GM23338 (cell line): ENCODE results near the gene VPS26C. TPM values are rescaled to one million over a fixed set of nuclear protein-coding genes. Genes with fewer than 3 reads are reported as not detected.

ENCODE experiments used
- ATAC-seq: fragments of 200-7000 bp; cut with Tn5 transposase; 3 replicates; pipeline ENCODE4 v1.9.1; 2020
- DNase-seq: peaks from one replicate; pipeline ENCODE4 v3.0.0-alpha.2; 2015; ENCODE audit warnings: low spot score
- H2AFZ ChIP-seq: fragments of 200-600 bp; sonication (generic); 2 replicates; pipeline ENCODE4 v1.8.0; 2016; ENCODE audit warnings: antibody characterized with exemption, mild to moderate bottlenecking, moderate library complexity
- H3F3A ChIP-seq: fragments of 200-600 bp; sonication (generic); replicated peaks from 2 replicates; pipeline ENCODE4 v1.8.0; 2017; ENCODE audit warnings: antibody characterized with exemption, mixed run types, low read depth
- H3K27ac ChIP-seq: fragments of 200-600 bp; sonication (generic); 2 replicates; pipeline ENCODE4 v1.6.1; 2016; ENCODE audit warnings: low read depth
- H3K27me3 ChIP-seq: fragments of 200-600 bp; sonication (generic); 2 replicates; pipeline ENCODE4 v1.8.0; 2016; ENCODE audit warnings: mild to moderate bottlenecking, mixed run types, moderate library complexity; ENCODE audit not compliant: insufficient read depth
- H3K36me3 ChIP-seq: fragments of 200-600 bp; sonication (generic); 2 replicates; pipeline ENCODE4 v1.8.0; 2016; ENCODE audit warnings: mild to moderate bottlenecking; ENCODE audit not compliant: insufficient read depth
- H3K4me1 ChIP-seq: fragments of 200-600 bp; sonication (generic); 2 replicates; pipeline ENCODE4 v1.8.0; 2016; ENCODE audit warnings: mild to moderate bottlenecking, moderate library complexity; ENCODE audit not compliant: insufficient read depth
- H3K4me2 ChIP-seq: fragments of 200-600 bp; sonication (generic); 2 replicates; pipeline ENCODE4 v1.7.1; 2017; ENCODE audit warnings: mixed run types
- H3K4me3 ChIP-seq: fragments of 200-600 bp; sonication (generic); 2 replicates; pipeline ENCODE4 v1.6.1; 2016; ENCODE audit warnings: mixed run types
- H3K79me2 ChIP-seq: fragments of 200-600 bp; sonication (generic); replicated peaks from 2 replicates; pipeline ENCODE4 v1.8.0; 2017; ENCODE audit warnings: mild to moderate bottlenecking; ENCODE audit not compliant: insufficient read depth
- H3K9me2 ChIP-seq: fragments of 200-600 bp; sonication (generic); 2 replicates; pipeline ENCODE4 v1.8.0; 2017; ENCODE audit not compliant: insufficient read depth
- H4K20me1 ChIP-seq: fragments of 200-600 bp; sonication (generic); replicated peaks from 2 replicates; pipeline ENCODE4 v1.8.0; 2017; ENCODE audit warnings: mild to moderate bottlenecking; ENCODE audit not compliant: insufficient read depth
- H3K27ac Mint-ChIP-seq: 2 replicates; pipeline ENCODE4 v1.8.0; 2020; ENCODE audit warnings: inconsistent platforms, mild to moderate bottlenecking, moderate library complexity, mixed read lengths
- H3K27me3 Mint-ChIP-seq: 3 replicates; pipeline ENCODE4 v1.8.0; 2022; ENCODE audit warnings: low read depth, mild to moderate bottlenecking, moderate library complexity, mixed read lengths, inconsistent platforms; ENCODE audit not compliant: insufficient read depth, poor library complexity
- H3K36me3 Mint-ChIP-seq: 3 replicates; pipeline ENCODE4 v1.8.0; 2021; ENCODE audit warnings: low read depth, mild to moderate bottlenecking, inconsistent platforms, moderate library complexity, mixed read lengths
- H3K4me1 Mint-ChIP-seq: 3 replicates; pipeline ENCODE4 v1.8.0; 2020; ENCODE audit warnings: mild to moderate bottlenecking, inconsistent platforms, mixed read lengths
- H3K4me3 Mint-ChIP-seq: 3 replicates; pipeline ENCODE4 v1.8.0; 2021; ENCODE audit warnings: moderate library complexity, mild to moderate bottlenecking, inconsistent platforms, mixed read lengths
- H3K9me3 Mint-ChIP-seq: 3 replicates; pipeline ENCODE4 v1.8.0; 2020; ENCODE audit warnings: moderate library complexity, mild to moderate bottlenecking, inconsistent platforms, mixed read lengths
- CREB1 ChIP-seq: fragments of 250-450 bp; sonication (Bioruptor Pico); IDR thresholded peaks from 2 replicates; pipeline ENCODE4 v1.5.0; 2020; ENCODE audit warnings: low read depth, mild to moderate bottlenecking, moderate library complexity
- CTCF ChIP-seq, 2 experiments: fragments of 200-600 bp in 1 of 2; sonication (generic) in 1 of 2; conservative IDR thresholded peaks; 2 replicates each; pipeline versions ENCODE4 v1.5.1 to v1.6.1; 2016 to 2017; ENCODE audit warnings: antibody characterized with exemption in 2 of 2, low read depth in 2 of 2, mild to moderate bottlenecking in 2 of 2, moderate library complexity in 1 of 2
- ETS1 ChIP-seq: IDR thresholded peaks from 2 replicates; pipeline ENCODE4 v1.6.1; 2016; ENCODE audit warnings: antibody characterized with exemption
- EZH2 ChIP-seq: fragments of 200-600 bp; sonication (generic); IDR thresholded peaks from one replicate; pipeline ENCODE4 v1.8.0; 2017; ENCODE audit warnings: antibody characterized with exemption, mild to moderate bottlenecking, low read depth; ENCODE audit not compliant: unreplicated experiment
- EZH2phosphoT487 ChIP-seq: fragments of 200-600 bp; sonication (generic); IDR thresholded peaks from one replicate; pipeline ENCODE4 v1.8.1; 2018; ENCODE audit warnings: antibody characterized with exemption; ENCODE audit not compliant: unreplicated experiment
- JUNB ChIP-seq: IDR thresholded peaks from one replicate; pipeline ENCODE4 v1.6.1; 2016; ENCODE audit warnings: antibody characterized with exemption; ENCODE audit not compliant: unreplicated experiment
- NANOG ChIP-seq: IDR thresholded peaks from 2 replicates; pipeline ENCODE4 v1.6.1; 2016; ENCODE audit warnings: antibody characterized with exemption, borderline replicate concordance
- POLR2AphosphoS5 ChIP-seq: IDR thresholded peaks from 2 replicates; pipeline ENCODE4 v1.6.1; 2016; ENCODE audit warnings: antibody characterized with exemption, low read depth
- REST ChIP-seq: IDR thresholded peaks from one replicate; pipeline ENCODE4 v1.6.1; 2018; ENCODE audit warnings: antibody characterized with exemption; ENCODE audit not compliant: unreplicated experiment
- STAT1 ChIP-seq: IDR thresholded peaks from one replicate; pipeline ENCODE4 v1.6.1; 2016; ENCODE audit warnings: antibody characterized with exemption; ENCODE audit not compliant: unreplicated experiment
- ZNF114 ChIP-seq: fragments of 250-450 bp; sonication (Bioruptor Pico); IDR thresholded peaks from 2 replicates; pipeline ENCODE4 v1.5.0; 2020; ENCODE audit warnings: mild to moderate bottlenecking, moderate library complexity
- polyA plus RNA-seq: library from polyadenylated mRNA; unstranded; fragments of >200 nt; fragmentation: Nextera tagmentation; extraction: Ambion mirVana; gene quantifications from 2 replicates; pipeline ENCODE4 v1.2.1, GENCODE V29; 2016
- total RNA-seq: library from RNA; depleted of rRNA; stranded (reverse); fragments of >200 nt; shearing (Covaris generic); gene quantifications from 2 replicates; pipeline ENCODE4 v1.2.3, GENCODE V29; 2014

The VPS26C gene
- total and polyA plus RNA-seq, 2 experiments from 2014 or later = 45.1 to 91.2 TPM

- H4K20me1 ChIP-seq = peaks cover 4% of the 10 kb centered on the region; the same call in 1 of the 2 replicates
- no peak for TF ChIP-seq EZH2phosphoT487
- H3K79me2 ChIP-seq = peaks cover 32% of the 10 kb centered on the region
- H3K4me2 ChIP-seq = no peak overlapping the region
- no peak for DNase-seq
- no peaks in the 10 kb centered on the region for H3K4me1 ChIP-seq
- H3K9me3 Mint-ChIP-seq = no peaks in the 10 kb centered on the region
- H3K27me3 ChIP-seq = no peaks in the 10 kb centered on the region
- H3K4me3 ChIP-seq = no peak overlapping the region
- no peak overlapping the region for H2AFZ ChIP-seq
- no peak overlapping the region for H3K27ac ChIP-seq
- peaks cover 2% of the 10 kb centered on the region for H3K27me3 Mint-ChIP-seq
- H3K27ac Mint-ChIP-seq = no peak overlapping the region
- H3K9me2 ChIP-seq = no peaks in the 10 kb centered on the region
- peaks cover 9% of the 10 kb centered on the region for H3K36me3 ChIP-seq
- ATAC-seq = no peak
- no peaks in the 10 kb centered on the region for H3K4me1 Mint-ChIP-seq
- peaks cover 31% of the 10 kb centered on the region for H3K36me3 Mint-ChIP-seq
- H3K4me3 Mint-ChIP-seq = no peak overlapping the region
- no peaks in the 10 kb centered on the region for H3F3A ChIP-seq
Observed at GRCh38 chr21:37237346-37237745, 29.8 kb downstream of the VPS26C start.

- Histone ChIP-seq H3K4me1 (no peaks in the 10 kb centered on the region), H3K4me2 (no peak overlapping the region), H2AFZ (no peak overlapping the region), H3K36me3 (peaks cover 13% of the 10 kb centered on the region), H3K4me3 (no peak overlapping the region), H3K79me2 (peaks cover 3% of the 10 kb centered on the region; the same call in 1 of the 2 replicates), H4K20me1 (peaks cover 4% of the 10 kb centered on the region; the same call in 1 of the 2 replicates), H3K9me2 (no peaks in the 10 kb centered on the region), H3K27me3 (no peaks in the 10 kb centered on the region), H3K27ac (no peak overlapping the region), H3F3A (no peaks in the 10 kb centered on the region)
- Mint-ChIP-seq H3K27ac (no peak overlapping the region), H3K4me3 (no peak overlapping the region), H3K4me1 (no peaks in the 10 kb centered on the region), H3K9me3 (no peaks in the 10 kb centered on the region), H3K27me3 (no peaks in the 10 kb centered on the region), H3K36me3 (peaks cover 43% of the 10 kb centered on the region)
- no peak for DNase-seq
- ATAC-seq = no peak
- TF ChIP-seq JUNB (no peak), EZH2 (no peak), ZNF114 (no peak), NANOG (no peak), EZH2phosphoT487 (no peak), CREB1 (CRISPR knock-in tag) (no peak), ETS1 (no peak), POLR2AphosphoS5 (no peak), STAT1 (no peak), CTCF (conservative IDR thresholded peaks at IDR 0.05; ENCODE audit: low read depth in 2 of 2) (no peak), REST (no peak)
Observed at GRCh38 chr21:37233551-37234146, 33.5 kb downstream of the VPS26C start.
